IMR-90 (cell line): ENCODE measurements around the gene RAVER2. TPM values are rescaled to one million over a fixed set of nuclear protein-coding genes. Genes with fewer than 3 reads are reported as not detected.

ENCODE experiments used
- ATAC-seq: fragments of 200-7000 bp; cut with Tn5 transposase; 2 replicates; pipeline ENCODE4 v1.9.1; 2020; ENCODE audit warnings: low read depth, mild to moderate bottlenecking, moderate library complexity
- BruUV-seq: library from RNA; stranded (reverse); fragments of 400-500 nt; replicated peaks from 2 replicates; lab custom pipeline; 2021; lab: Mats Ljungman, UMichigan
- CTCF ChIA-PET: fragments of 300-600 bp; formaldehyde crosslinking; extraction: SDS; loops from one replicate; lab custom pipeline; 2021; ENCODE audit warnings: antibody characterized with exemption; lab: Yijun Ruan, JAX
- POLR2A ChIA-PET: fragments of 300-600 bp; sonication (Branson Sonifier 250); formaldehyde crosslinking; loops from one replicate; lab custom pipeline; 2022; ENCODE audit warnings: antibody characterized with exemption; ENCODE audit not compliant: unreplicated experiment; lab: Charles Lee
- DNase-seq: peaks from one replicate; pipeline ENCODE4 v3.0.0; 2013
- H2AFZ ChIP-seq: replicated peaks from 2 replicates; pipeline ENCODE3; 2013; ENCODE audit warnings: low read length, mild to moderate bottlenecking; ENCODE audit not compliant: poor library complexity
- H2AK5ac ChIP-seq: 2 replicates; pipeline ENCODE4 v1.6.1; 2013; ENCODE audit warnings: low read depth, low read length, inconsistent platforms
- H2AK9ac ChIP-seq: replicated peaks from 2 replicates; pipeline ENCODE3; 2013; ENCODE audit warnings: mild to moderate bottlenecking, low read depth, low read length, moderate library complexity; ENCODE audit not compliant: poor library complexity
- H2BK120ac ChIP-seq: 2 replicates; pipeline ENCODE4 v1.6.1; 2013; ENCODE audit warnings: low read depth, low read length, inconsistent platforms
- H2BK15ac ChIP-seq: 3 replicates; pipeline ENCODE4 v1.6.1; 2013; ENCODE audit warnings: low read depth, low read length, inconsistent platforms
- H2BK20ac ChIP-seq: 2 replicates; pipeline ENCODE4 v1.6.1; 2013; ENCODE audit warnings: low read depth, mild to moderate bottlenecking, inconsistent platforms, low read length, moderate library complexity
- H2BK5ac ChIP-seq: 2 replicates; pipeline ENCODE4 v1.6.1; 2013; ENCODE audit warnings: mild to moderate bottlenecking, low read depth, low read length, inconsistent platforms; ENCODE audit not compliant: poor library complexity, severe bottlenecking
- H3K14ac ChIP-seq: replicated peaks from 2 replicates; pipeline ENCODE4 v1.6.1; 2013; ENCODE audit warnings: low read depth, low read length, inconsistent platforms
- H3K18ac ChIP-seq: 2 replicates; pipeline ENCODE4 v1.6.1; 2013; ENCODE audit warnings: low read depth, low read length, control low read depth
- H3K23ac ChIP-seq: 2 replicates; pipeline ENCODE4 v1.6.1; 2013; ENCODE audit warnings: low read depth, low read length, inconsistent platforms
- H3K27ac ChIP-seq: 2 replicates; pipeline ENCODE4 v1.5.1; 2013; ENCODE audit warnings: mild to moderate bottlenecking, control low read depth, low read length; ENCODE audit not compliant: insufficient read depth
- H3K27me3 ChIP-seq: 2 replicates; pipeline ENCODE4 v1.6.1; 2013; ENCODE audit warnings: low read length; ENCODE audit not compliant: control insufficient read depth, insufficient read depth
- H3K36me3 ChIP-seq: 2 replicates; pipeline ENCODE4 v1.6.1; 2013; ENCODE audit warnings: low read length, mixed read lengths; ENCODE audit not compliant: control insufficient read depth, insufficient read depth
- H3K4ac ChIP-seq: 2 replicates; pipeline ENCODE4 v1.6.1; 2013; ENCODE audit warnings: low read depth, low read length, inconsistent platforms
- H3K4me1 ChIP-seq: 2 replicates; pipeline ENCODE4 v1.6.1; 2013; ENCODE audit warnings: low read length, mixed read lengths; ENCODE audit not compliant: control insufficient read depth, insufficient read depth
- H3K4me2 ChIP-seq: 2 replicates; pipeline ENCODE4 v1.6.1; 2013; ENCODE audit warnings: low read depth, mild to moderate bottlenecking, control low read depth, low read length, moderate library complexity
- H3K4me3 ChIP-seq: 2 replicates; pipeline ENCODE4 v1.5.1; 2013; ENCODE audit warnings: low read depth, mild to moderate bottlenecking, control low read depth, low read length, moderate library complexity; ENCODE audit not compliant: insufficient read depth
- H3K56ac ChIP-seq: 2 replicates; pipeline ENCODE4 v1.6.1; 2013; ENCODE audit warnings: low read length, inconsistent platforms; ENCODE audit not compliant: insufficient read depth; ENCODE audit errors: extremely low read depth
- H3K79me1 ChIP-seq, 2 experiments: 2 replicates each; pipeline ENCODE4 v1.6.1; 2013; ENCODE audit warnings: low read length in 2 of 2, inconsistent platforms in 1 of 2, low read depth in 1 of 2
- H3K9ac ChIP-seq: 2 replicates; pipeline ENCODE4 v1.6.1; 2013; ENCODE audit warnings: low read depth, low read length, control low read depth
- H3K9me1 ChIP-seq: 2 replicates; pipeline ENCODE4 v1.6.1; 2013; ENCODE audit warnings: low read length, inconsistent platforms; ENCODE audit not compliant: insufficient read depth
- H3K9me3 ChIP-seq: 2 replicates; pipeline ENCODE4 v1.6.1; 2013; ENCODE audit warnings: low read length; ENCODE audit not compliant: control insufficient read depth, insufficient read depth
- H4K20me1 ChIP-seq: 2 replicates; pipeline ENCODE4 v1.6.1; 2013; ENCODE audit warnings: low read length, inconsistent platforms; ENCODE audit not compliant: insufficient read depth
- H4K5ac ChIP-seq: 2 replicates; pipeline ENCODE4 v1.6.1; 2013; ENCODE audit warnings: mild to moderate bottlenecking, low read depth, low read length, control low read depth
- H4K8ac ChIP-seq, 2 experiments: 2 replicates each; pipeline ENCODE4 v1.6.1; 2013; ENCODE audit warnings: low read depth in 2 of 2, low read length in 2 of 2, control low read depth in 1 of 2, inconsistent platforms in 1 of 2
- H4K91ac ChIP-seq: 2 replicates; pipeline ENCODE4 v1.6.1; 2013; ENCODE audit warnings: low read depth, low read length, inconsistent platforms; ENCODE audit not compliant: insufficient read depth
- CEBPB ChIP-seq: IDR thresholded peaks from 2 replicates; pipeline ENCODE4 v1.6.1; 2012; ENCODE audit warnings: low read depth, low read length, improper control_type of control experiment
- CHD1 ChIP-seq: IDR thresholded peaks from 2 replicates; pipeline ENCODE4 v1.6.1; 2012; ENCODE audit warnings: low read depth, low read length, improper control_type of control experiment
- CTCF ChIP-seq: conservative IDR thresholded peaks from 2 replicates; pipeline ENCODE4 v1.5.1; 2012; ENCODE audit warnings: mild to moderate bottlenecking, low read depth, low read length, improper control_type of control experiment
- FOS ChIP-seq: fragments of 150-350 bp; IDR thresholded peaks from 2 replicates; pipeline ENCODE4 v1.6.1; 2016; ENCODE audit warnings: low read depth, low read length
- POLR2A ChIP-seq: IDR thresholded peaks from 2 replicates; pipeline ENCODE4 v1.6.1; 2012; ENCODE audit warnings: mild to moderate bottlenecking, low read depth, low read length
- RAD21 ChIP-seq: IDR thresholded peaks from 2 replicates; pipeline ENCODE4 v1.6.1; 2012; ENCODE audit warnings: low read length, improper control_type of control experiment
- SMC3 ChIP-seq: fragments of 150-350 bp; IDR thresholded peaks from 2 replicates; pipeline ENCODE4 v1.6.1; 2016; ENCODE audit warnings: low read depth, mild to moderate bottlenecking, antibody characterized with exemption, low read length, moderate library complexity
- WGBS, 2 experiments: methylation state at CpG; one replicate each; pipeline versions ENCODE4 v1.1.5 to v1.1.7; 2013; ENCODE audit warnings: missing lambda C conversion rate in 2 of 2; ENCODE audit not compliant: insufficient read length in 1 of 2; ENCODE audit errors: extremely low coverage in 2 of 2; 5-methylcytosine and 5-hydroxymethylcytosine counted together
- dilution Hi-C: fragments of 300-500 bp; cut with HindIII; formaldehyde crosslinking; loops from one replicate; pipeline ENCODE4 v1.14.3; 2018; ENCODE audit warnings: low sequenced_read_pairs; ENCODE audit not compliant: unreplicated experiment
- in situ Hi-C: fragments of 300-500 bp; cut with MboI; formaldehyde crosslinking; loops from 3 replicates; pipeline ENCODE4 v1.14.3; 2019; ENCODE audit warnings: low sequenced_read_pairs, inconsistent platforms, mixed read lengths
- intact Hi-C: fragments of 100-400 bp; cut with micrococcal nuclease; formaldehyde crosslinking; loops from 2 replicates; pipeline ENCODE4 v1.10.0; 2022
- polyA plus RNA-seq, 3 experiments: library from polyadenylated mRNA; depleted of rRNA; stranded (reverse); fragments of >200 nt; gene quantifications; 2 replicates each; pipeline ENCODE4 v1.2.3, GENCODE V29; 2012; ENCODE audit warnings: low replicate concordance in 1 of 3
- total RNA-seq: library from RNA; depleted of rRNA; stranded (reverse); fragments of >200 nt; gene quantifications from 2 replicates; pipeline ENCODE4 v1.2.3, GENCODE V29; 2012

RAVER2 gene
- total and polyA plus RNA-seq, 2 of the 4 experiments (the other 2 are of a cell fraction): 3.7 to 6.1 TPM

- Histone ChIP-seq H4K91ac (0 out of 2 replicates have a peak overlapping the region, but pooled peaks have one; percentile 26), H2BK120ac (no peak overlapping the region), H3K14ac (no peak overlapping the region), H2AFZ (peak overlapping the region; percentile 47), H3K18ac (no peak overlapping the region), H3K36me3 (no peaks in the 10 kb centered on the region), H3K56ac (no peak overlapping the region), H4K8ac (no peak overlapping the region; a peak in 1 of 4 replicates), H2AK5ac (no peak overlapping the region), H3K4me1 (peaks cover 6% of the 10 kb centered on the region; the same call in 1 of the 2 replicates), H3K79me1 (no peaks in the 10 kb centered on the region), H3K4me3 (no peak overlapping the region), H2BK15ac (no peak overlapping the region), H2BK20ac (no peak overlapping the region), H3K9me1 (no peaks in the 10 kb centered on the region), H4K5ac (no peak overlapping the region), H3K23ac (no peak overlapping the region), H3K27me3 (no peaks in the 10 kb centered on the region), H3K27ac (no peak overlapping the region), H4K20me1 (no peaks in the 10 kb centered on the region), H2AK9ac (no peak overlapping the region), H3K4me2 (peak overlapping the region; percentile 12; the same call in 1 of the 2 replicates), H3K4ac (no peak overlapping the region), H2BK5ac (no peak overlapping the region), H3K9me3 (no peaks in the 10 kb centered on the region), H3K9ac (no peak overlapping the region)
- ATAC-seq (peak; percentile 82), DNase-seq (peak; percentile 81)
- peak; percentile 72 for TF ChIP-seq CEBPB
- TF ChIP-seq FOS: no peak
- TF ChIP-seq CTCF: peak; percentile 87
- peak; percentile 83 for TF ChIP-seq SMC3
- TF ChIP-seq RAD21: peak; percentile 91
- no peak for TF ChIP-seq POLR2A
- TF ChIP-seq CHD1: no peak
- in situ Hi-C loops (loop anchor here (5.0 to 10.0 kb wide), 2 partner anchors 129 to 557 kb away; no protein-coding TSS in a partner anchor), intact Hi-C loops (loop anchor here (1.0 to 2.0 kb wide), 4 partner anchors 79 to 555 kb away; partner anchors contain the start of genes CACHD1 and RAVER2), dilution Hi-C loops (no loop called here)
- POLR2A ChIA-PET: no interaction called here
- WGBS, 2 experiments: no CpG with 5 or more reads among the region's 11 CpGs
- CTCF ChIA-PET: interaction anchor here (0.5 to 1.1 kb wide), 5 partner anchors 10 to 1158 kb away, joined by 3 to 6 read pairs (median 5); partner anchors contain the start of gene RAVER2
- BruUV-seq: no TSS peak
These were observed 79.0 kb downstream of the RAVER2 start for GRCh38 chr1:64823691-64824476.
